BJ (cell line): ENCODE data around the gene EGLN2. TPM values are rescaled to one million over a fixed set of nuclear protein-coding genes. Genes with fewer than 3 reads are reported as not detected.
"Not testable (repeated sequence)": the region's sequence is repeated elsewhere in the genome, so short reads cannot be mapped to it uniquely, and the experiment has no call there.

Experiments
- CTCF ChIA-PET: fragments of 350-600 bp; formaldehyde crosslinking; extraction: SDS; loops from one replicate; lab custom pipeline; 2021; ENCODE audit warnings: antibody characterized with exemption, inconsistent platforms; lab: Yijun Ruan, JAX
- POLR2A ChIA-PET: fragments of 300-600 bp; sonication (Branson Sonifier 250); formaldehyde crosslinking; extraction: SDS; loops from one replicate; lab custom pipeline; 2021; ENCODE audit warnings: antibody characterized with exemption; lab: Charles Lee
- DNase-seq: peaks from one replicate; pipeline ENCODE4 v3.0.0-alpha.2; 2011; ENCODE audit warnings: low read depth
- H3K27me3 ChIP-seq: 2 replicates; pipeline ENCODE4 v1.6.0; 2011; ENCODE audit warnings: low read length; ENCODE audit not compliant: control insufficient read depth, insufficient read depth
- H3K36me3 ChIP-seq: 2 replicates; pipeline ENCODE4 v1.5.1; 2011; ENCODE audit warnings: low read length; ENCODE audit not compliant: control insufficient read depth, insufficient read depth
- H3K4me3 ChIP-seq: 2 replicates; pipeline ENCODE4 v1.5.1; 2011; ENCODE audit warnings: low read depth, mild to moderate bottlenecking, control low read depth, low read length
- CTCF ChIP-seq: IDR thresholded peaks from 2 replicates; pipeline ENCODE4 v1.5.1; 2011; ENCODE audit warnings: low read depth, mild to moderate bottlenecking, control low read depth, inconsistent platforms, low read length, moderate library complexity; ENCODE audit not compliant: insufficient read depth
- polyA plus RNA-seq: library from polyadenylated mRNA; depleted of rRNA; stranded (reverse); fragments of >200 nt; gene quantifications from 2 replicates; pipeline ENCODE4 v1.2.3, GENCODE V29; 2011

EGLN2 gene
- polyA plus RNA-seq, 1 experiment, result 65.5 TPM

- DNase-seq, result no peak
- POLR2A ChIA-PET, result interaction anchor here (0.9 kb wide), 1 partner anchor 9 kb away, joined by 3 read pairs; the partner anchor contains the start of gene EGLN2
- CTCF ChIA-PET, result interaction anchor here (0.9 to 5.1 kb wide), 6 partner anchors 12 to 157 kb away, joined by 3 to 49 read pairs (median 8); partner anchors contain the start of gene RAB4B
- H3K36me3 ChIP-seq, result peaks cover 23% of the 10 kb centered on the region
- H3K4me3 ChIP-seq, result no peak overlapping the region
- TF ChIP-seq CTCF, result no peak
- no peaks in the 10 kb centered on the region for H3K27me3 ChIP-seq
Measured at GRCh38 chr19:40808021-40808325, 9.0 kb downstream of the EGLN2 start.

GRCh38 chr19:40808497-40808896, 9.5 kb downstream of the EGLN2 start:
- DNase-seq, result no peak
- Histone ChIP-seq H3K27me3 (no peaks in the 10 kb centered on the region), H3K36me3 (peaks cover 22% of the 10 kb centered on the region), H3K4me3 (no peak overlapping the region)
- ChIA-PET POLR2A (interaction anchor here (0.9 kb wide), 1 partner anchor 10 kb away, joined by 3 read pairs; the partner anchor contains the start of gene EGLN2), CTCF (interaction anchor here (0.9 to 5.1 kb wide), 4 partner anchors 11 to 147 kb away, joined by 3 to 49 read pairs (median 15); partner anchors contain the start of gene RAB4B)
- no peak for TF ChIP-seq CTCF

- Histone ChIP-seq H3K4me3 (no peak overlapping the region), H3K27me3 (no peaks in the 10 kb centered on the region), H3K36me3 (peaks cover 19% of the 10 kb centered on the region)
- ChIA-PET CTCF (interaction anchor here (5.1 kb wide), 1 partner anchor 148 kb away, joined by 49 read pairs; no protein-coding TSS in a partner anchor), POLR2A (no interaction called here)
- DNase-seq, result no peak
- TF ChIP-seq CTCF, result no peak
Measured at GRCh38 chr19:40809358-40810086, 10.5 kb downstream of the EGLN2 start.

GRCh38 chr19:40810160-40810559, 11.2 kb downstream of the EGLN2 start:
- H3K27me3 ChIP-seq, result no peaks in the 10 kb centered on the region
- ChIA-PET POLR2A (no interaction called here), CTCF (no interaction called here)
- H3K4me3 ChIP-seq, result peak overlapping the region; percentile 30
- no peak for DNase-seq
- peaks cover 19% of the 10 kb centered on the region for H3K36me3 ChIP-seq
- TF ChIP-seq CTCF, result no peak

- Histone ChIP-seq H3K36me3 (peaks cover 17% of the 10 kb centered on the region), H3K4me3 (peak overlapping the region; percentile 30)
- POLR2A ChIA-PET, result interaction anchor here (0.6 kb wide), 1 partner anchor 18 kb away, joined by 3 read pairs; no protein-coding TSS in a partner anchor
- peak; percentile 44 for DNase-seq
- CTCF ChIA-PET, H3K27me3 ChIP-seq: not testable (repeated sequence)
Measured at GRCh38 chr19:40810649-40811408, 11.8 kb downstream of the EGLN2 start.
